GM18868 (cell line): ENCODE data around the gene NRTN.

Source experiments
- ATAC-seq: cut with Tn5 transposase; IDR thresholded peaks from one replicate; pipeline ENCODE4 v1.9.1; 2021; ENCODE audit warnings: mild to moderate bottlenecking, moderate library complexity; ENCODE audit not compliant: unreplicated experiment

NRTN gene

GRCh38 chr19:5811117-5811516, 6.2 kb downstream of the NRTN start:
- no peak for ATAC-seq

DNA sequence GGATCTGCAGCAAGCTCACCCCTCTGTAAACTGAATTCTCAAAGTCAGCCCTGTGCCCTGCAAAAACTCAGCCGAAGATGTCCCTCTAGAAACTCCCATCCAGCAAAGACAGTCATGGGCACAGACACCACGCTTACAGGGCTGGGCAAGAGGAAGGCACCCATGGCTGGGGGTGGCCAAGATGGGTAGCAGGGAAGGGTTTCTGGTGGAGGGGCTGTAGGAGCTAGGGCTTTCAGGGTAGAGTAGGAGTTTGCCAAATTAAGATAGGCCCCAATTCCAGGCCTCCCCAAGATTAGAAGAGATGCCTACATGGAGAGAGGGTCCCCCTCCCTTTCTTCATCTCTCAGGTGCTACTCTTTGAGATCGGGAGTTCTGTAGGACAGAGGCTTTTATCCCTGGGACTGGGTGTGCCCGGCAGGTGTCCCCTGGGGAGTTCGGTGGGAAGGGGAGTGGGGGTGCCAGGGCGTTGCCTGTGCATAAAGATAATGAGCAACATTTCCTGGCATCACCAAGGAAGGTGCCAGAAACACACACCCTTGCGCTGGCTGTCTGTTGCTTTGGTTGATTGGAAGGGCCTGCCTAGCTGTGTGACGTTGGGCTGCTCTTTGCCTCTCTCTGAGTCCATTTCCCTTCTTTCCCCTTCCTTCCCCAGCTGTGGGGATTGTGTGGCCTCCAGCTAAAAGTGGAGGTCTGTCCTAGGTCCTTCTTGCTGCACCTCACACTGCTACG, 9.4 kb downstream of the NRTN start:
- ATAC-seq, result no peak

- ATAC-seq, result no peak
These were observed 10.0 kb downstream of the NRTN start for GRCh38 chr19:5814852-5815246.

GRCh38 chr19:5817218-5817617, 12.4 kb downstream of the NRTN start:
- no peak for ATAC-seq

DNA sequence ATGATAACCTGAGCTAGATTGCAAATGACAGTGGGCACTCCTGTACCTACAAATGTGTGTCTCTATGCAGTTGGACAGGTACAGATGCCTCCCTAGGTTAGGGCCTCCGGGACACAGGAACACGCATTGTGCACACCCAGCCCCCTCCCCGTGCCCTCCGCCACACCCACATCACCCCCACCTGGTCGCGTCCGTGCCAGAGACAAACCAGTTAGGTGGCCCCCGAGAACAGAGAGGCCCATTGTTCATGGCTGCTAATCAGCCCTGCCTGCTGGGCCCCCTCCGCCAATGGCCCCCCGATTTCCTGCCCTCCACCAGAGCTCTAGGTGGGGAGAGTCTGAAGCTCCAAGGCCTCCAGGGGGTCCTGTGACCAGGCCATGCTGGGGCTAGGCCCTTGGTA, 13.7 kb downstream of the NRTN start:
- ATAC-seq, result no peak

DNA sequence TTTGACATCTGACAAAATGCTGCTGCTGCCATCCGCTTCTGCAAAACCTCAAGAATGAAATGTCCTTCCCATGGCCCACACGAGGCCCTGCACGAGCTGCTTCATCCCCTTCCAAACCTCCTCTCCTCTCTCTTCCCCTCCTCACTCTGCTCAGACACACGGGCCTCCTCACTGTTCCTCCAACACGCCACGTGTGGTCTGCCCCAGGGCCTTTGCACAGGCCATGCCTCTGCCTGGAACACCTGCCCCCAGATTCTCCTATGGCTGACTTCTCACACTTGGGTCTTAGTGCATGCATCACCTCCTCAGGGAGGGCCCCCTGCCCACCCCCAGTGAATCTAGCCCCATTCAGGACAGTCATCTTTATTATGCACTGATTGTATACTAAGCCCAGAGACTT, 15.9 kb downstream of the NRTN start:
- no peak for ATAC-seq

DNA sequence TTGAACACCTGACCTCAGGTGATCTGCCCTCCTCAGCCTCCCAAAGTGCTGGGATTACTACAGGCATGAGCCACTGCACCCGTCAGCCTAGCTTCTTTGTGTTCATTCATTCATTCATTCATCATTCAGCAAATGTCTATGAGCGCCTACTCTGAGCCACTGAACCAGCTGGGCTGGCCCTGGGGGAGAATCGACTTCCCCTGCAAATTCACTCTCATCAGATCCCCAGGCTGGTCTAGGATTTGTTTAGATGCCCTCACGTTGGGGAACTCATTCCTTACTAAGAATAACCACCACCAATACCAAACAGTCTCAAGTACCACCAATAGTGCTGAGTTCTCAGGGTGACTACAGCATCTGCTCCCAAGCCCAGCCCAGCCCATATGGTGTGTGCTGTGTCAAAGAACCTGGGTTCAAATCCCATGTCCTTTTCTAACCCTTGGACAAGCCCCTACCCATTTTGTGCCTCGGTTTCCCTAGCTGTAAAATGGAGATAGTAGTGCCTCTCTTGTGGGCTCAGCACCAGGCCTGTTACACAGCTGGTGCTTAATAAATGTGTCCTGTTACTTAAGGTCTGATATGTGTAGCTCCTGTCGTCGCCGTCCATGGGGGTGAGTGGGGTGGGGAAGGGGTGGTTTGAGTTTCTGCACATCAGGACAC, 16.8 kb downstream of the NRTN start:
- no peak for ATAC-seq

DNA sequence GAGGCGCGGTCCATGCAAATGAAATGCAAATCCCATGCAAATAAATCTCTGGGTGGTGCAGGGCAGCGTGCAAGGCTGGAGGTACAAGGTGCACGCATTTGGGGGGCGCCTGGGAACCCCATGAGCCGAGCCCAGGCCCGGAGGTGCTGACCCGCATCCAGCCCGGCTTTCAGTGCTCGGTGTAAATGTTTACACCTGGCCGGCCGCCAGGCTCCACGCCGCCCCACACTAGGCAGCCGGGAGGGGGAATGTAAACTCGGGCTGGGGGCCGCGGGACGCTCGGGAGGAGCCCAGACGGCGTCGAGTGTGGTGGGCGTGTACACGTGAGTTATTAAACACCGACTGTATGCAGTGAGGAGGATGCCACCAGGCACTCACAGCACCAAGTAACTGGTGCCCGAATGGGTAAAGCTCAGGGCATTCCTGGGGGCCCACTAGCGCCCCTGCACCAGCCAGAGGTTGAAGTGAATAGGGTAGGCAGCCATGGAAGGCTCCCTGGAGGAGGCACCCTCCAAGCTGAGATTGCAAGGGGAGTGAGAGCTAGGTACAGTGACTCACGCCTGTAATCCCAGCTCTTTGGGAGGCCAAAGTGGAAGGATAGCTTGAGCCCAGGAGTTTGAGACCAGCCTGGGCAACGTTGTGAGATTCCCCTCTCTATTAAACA, 17.4 kb downstream of the NRTN start:
- no peak for ATAC-seq

GRCh38 chr19:5823579-5824281, 18.9 kb downstream of the NRTN start:
- ATAC-seq, result no peak

DNA sequence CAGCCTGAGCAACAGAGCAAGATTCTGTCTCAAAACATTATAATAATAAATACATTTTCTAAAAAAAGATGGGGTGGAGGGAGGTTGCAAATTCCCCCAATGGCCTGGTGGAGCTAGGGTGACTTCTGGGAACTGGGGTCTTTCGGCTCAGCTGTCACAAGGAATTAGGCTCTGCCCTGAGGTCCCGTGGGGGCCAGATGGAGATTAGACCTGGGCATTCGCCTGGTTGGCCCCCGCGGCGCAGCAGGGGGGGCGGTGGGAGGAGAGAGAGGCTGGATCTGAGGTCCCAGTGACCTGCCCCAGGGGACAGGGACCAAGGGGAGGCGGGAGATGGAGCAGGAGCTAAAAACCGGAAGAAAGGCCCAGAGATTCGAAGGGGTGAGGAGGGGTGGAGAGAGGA, 19.9 kb downstream of the NRTN start:
- ATAC-seq, result no peak

- no peak for ATAC-seq
These were observed 20.3 kb downstream of the NRTN start for GRCh38 chr19:5825178-5825577.

- no peak for ATAC-seq
These were observed 21.9 kb downstream of the NRTN start for GRCh38 chr19:5826531-5827341.

- no peak for ATAC-seq
These were observed 22.5 kb downstream of the NRTN start for GRCh38 chr19:5827342-5827890.

GRCh38 chr19:5827891-5828660, 23.2 kb downstream of the NRTN start:
- peak; percentile 64 for ATAC-seq

DNA sequence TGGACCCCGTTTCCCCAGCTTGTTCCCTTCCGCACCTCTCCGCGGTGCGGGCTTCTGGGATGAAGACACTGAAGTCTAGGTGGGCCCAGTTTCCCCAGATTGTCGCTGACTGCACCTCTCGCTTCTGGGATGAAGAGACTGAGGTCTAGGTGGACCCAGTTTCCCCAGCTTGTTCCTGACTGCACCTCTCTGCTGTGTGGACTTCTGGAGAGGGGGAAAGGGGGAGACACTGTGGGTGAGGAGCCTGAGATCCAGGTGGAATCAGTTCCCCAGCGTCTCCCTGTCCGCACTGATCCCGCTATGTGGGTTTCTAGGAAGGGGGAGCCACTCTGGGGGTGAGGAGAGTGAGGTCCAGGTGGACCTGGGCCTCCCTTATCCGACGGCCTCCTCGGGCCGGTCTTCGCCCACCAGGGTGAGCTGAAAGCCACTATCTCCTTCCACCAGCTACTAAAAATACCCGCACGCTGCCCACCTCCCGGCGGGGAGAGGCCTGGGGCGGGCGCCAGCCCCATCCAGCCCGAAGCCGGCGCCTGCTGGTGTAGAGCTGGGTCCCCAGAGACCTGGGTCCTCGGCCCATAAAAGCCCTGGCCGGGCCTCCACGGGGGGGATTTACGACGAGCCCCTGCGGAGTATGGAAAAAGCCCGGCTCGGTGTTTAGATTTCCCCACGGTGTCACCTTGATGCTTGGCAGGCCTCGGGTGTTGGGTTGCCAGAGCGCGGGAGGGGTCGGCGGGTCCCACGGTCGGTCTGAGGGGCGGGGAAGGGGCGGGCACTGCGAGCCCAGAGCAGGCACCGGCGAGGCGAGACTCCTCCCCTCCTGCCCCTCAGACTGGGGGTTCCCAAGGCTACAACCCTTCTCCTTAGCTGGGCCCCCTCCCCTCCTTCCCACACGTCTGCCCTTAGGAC, 24.0 kb downstream of the NRTN start:
- ATAC-seq, result no peak

DNA sequence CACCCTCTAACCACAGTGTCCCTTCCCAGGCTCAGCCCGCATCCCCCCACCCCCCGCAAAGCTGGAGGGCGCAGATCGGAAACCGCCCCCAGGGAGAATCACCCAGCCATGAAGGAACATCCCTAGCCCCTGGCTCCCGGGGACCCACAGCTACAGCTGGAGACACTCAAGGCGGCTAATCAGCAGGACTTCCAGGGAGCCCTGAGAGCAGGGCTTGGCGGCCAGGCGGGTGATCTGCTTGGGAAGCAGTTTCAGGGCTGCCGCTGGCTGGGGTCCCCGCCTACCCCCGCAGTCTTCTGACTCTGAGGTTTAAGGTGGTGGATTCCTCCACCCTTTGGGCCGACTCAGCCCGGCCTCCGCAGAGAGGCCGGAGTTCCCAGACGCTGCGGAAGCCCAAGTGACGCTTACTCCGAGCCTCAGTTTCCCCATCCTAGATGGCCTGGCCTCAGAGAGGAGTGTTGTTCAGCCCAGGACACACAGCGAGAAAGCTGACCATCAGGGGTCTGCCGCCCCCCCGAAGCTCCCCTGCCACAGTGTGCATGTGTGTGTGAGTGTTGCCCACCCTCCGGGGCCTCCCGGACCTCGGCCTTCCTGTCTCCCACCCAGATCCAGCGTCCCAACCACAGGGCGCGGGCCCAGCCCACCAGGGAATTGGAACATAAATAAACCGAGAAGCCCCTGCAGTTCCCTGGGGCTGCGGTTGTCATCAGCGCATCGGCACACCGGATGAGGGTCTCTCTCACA, 24.9 kb downstream of the NRTN start:
- no peak for ATAC-seq

GRCh38 chr19:5831159-5831558, 26.3 kb downstream of the NRTN start:
- no peak for ATAC-seq

DNA sequence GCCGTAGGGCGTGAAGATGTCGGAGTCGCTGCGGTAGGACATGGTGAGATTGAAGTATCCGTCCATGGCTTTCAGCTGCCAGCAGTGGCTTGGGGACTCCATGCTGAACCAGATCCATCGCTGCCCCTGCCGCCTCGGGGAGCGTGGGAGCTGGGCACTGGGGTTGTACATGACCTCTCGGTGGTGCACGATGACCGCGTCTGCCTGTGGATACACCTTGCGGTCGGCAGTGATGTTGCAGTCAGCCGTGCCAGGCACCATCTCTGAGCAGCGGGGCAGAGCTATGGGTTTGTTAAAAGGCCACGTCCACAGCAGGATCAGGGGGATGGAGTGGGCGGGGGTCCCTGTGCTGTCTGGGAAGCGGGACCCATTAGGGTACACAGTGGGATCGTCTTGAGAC, 27.2 kb downstream of the NRTN start:
- ATAC-seq, result no peak
